ENCODE data around the gene DRD2. TPM values are rescaled to one million over a fixed set of nuclear protein-coding genes. Genes with fewer than 3 reads are reported as not detected.

Gene DRD2
- total RNA-seq, 4 donors from 2014 or later = 0.39 to 4.5 (median 1.3) TPM; not detected in 1

DNA sequence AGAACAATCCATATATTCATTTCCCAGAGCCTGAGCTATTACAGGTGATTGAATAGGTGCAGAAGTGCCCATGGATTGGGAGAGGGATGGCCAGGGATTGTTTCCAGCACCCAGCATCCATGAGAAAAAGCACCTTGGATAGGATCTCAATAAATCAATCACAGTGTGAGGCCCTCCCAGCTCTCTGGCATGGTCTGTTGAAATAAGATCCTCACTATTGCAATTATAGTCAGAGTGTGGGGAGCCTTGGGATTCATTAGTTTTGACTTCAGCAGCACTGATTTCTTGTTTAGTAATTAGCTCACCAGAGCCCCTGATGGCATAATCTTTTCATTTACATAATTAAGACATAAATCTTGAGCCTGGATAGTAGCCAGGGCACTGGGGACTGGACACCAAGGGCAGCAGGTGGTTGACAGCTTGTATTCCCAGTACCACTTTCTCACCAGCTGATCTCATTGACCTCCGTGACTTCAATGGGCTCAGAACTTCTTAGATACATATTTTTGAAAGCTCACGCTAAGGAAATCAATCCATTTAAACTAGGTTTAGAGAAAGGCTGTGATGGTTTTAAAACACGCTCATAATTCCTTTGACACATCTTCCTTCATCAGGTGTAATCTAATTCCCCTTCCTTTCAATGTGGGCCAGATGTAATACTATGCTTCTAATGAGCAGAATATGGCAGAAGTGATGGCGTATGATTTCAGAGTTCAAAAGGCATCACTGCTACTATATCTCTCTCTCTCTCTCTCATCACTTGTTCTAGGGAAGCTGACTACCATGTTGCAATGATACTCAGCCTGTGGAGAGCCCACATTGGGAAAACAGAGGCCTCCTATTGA is 22.1 kb upstream of the DRD2 start:
- Histone ChIP-seq H3K9me3 (no peaks in the 10 kb centered on the region), H3K27me3 (no peaks in the 10 kb centered on the region), H3K27ac (no peak overlapping the region), H3K4me1 (no peaks in the 10 kb centered on the region), H3K4me3 (no peak overlapping the region), H3K36me3 (no peaks in the 10 kb centered on the region)
- no peak for DNase-seq (ENCODE audit: low spot score in 2 of 2)
- no peak for TF ChIP-seq POLR2A (IDR thresholded peaks at IDR 0.05)
- TF ChIP-seq EP300 (IDR thresholded peaks at IDR 0.05) = no peak
- TF ChIP-seq, protein P1, sequence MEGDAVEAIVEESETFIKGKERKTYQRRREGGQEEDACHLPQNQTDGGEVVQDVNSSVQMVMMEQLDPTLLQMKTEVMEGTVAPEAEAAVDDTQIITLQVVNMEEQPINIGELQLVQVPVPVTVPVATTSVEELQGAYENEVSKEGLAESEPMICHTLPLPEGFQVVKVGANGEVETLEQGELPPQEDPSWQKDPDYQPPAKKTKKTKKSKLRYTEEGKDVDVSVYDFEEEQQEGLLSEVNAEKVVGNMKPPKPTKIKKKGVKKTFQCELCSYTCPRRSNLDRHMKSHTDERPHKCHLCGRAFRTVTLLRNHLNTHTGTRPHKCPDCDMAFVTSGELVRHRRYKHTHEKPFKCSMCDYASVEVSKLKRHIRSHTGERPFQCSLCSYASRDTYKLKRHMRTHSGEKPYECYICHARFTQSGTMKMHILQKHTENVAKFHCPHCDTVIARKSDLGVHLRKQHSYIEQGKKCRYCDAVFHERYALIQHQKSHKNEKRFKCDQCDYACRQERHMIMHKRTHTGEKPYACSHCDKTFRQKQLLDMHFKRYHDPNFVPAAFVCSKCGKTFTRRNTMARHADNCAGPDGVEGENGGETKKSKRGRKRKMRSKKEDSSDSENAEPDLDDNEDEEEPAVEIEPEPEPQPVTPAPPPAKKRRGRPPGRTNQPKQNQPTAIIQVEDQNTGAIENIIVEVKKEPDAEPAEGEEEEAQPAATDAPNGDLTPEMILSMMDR (IDR thresholded peaks at IDR 0.05) = no peak
- 89 to 92% methylated on average over 4 of the region's 4 CpGs for WGBS, 2 donors

DNA sequence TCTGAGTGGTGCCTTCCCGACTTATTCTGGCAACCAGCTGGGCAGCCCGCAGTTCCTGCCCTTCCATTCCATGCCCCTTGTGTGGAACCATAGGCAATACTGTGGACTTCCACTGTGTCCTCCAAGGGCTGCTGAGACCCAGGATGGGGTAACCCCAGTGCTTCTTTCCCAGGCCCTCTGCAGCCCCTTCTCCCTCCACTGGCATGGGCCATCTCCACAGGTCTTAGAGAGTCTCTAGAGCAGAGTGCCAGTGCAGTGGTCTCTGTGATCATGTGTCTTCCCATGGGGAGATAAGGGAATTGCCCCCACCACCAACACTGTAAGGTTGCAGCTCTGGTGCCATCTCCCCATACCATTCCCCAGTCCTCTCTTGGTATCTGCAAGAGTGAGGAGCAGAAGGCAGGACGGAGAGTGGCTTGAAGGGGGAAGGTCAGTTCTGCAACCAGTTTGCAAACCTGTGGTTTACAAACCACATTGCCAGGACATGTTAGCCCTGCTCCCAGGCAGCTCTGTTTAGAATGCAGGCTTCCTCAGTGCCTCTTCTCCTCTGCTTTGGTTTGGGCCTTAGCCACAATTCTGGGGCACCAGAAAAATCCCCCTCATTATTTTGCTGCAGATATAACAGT is 20.9 kb upstream of the DRD2 start:
- TF ChIP-seq EP300 (IDR thresholded peaks at IDR 0.05) = no peak
- no peak for TF ChIP-seq POLR2A (IDR thresholded peaks at IDR 0.05)
- TF ChIP-seq, protein P1 (IDR thresholded peaks at IDR 0.05) = no peak
- no peak for DNase-seq (ENCODE audit: low spot score in 2 of 2)
- no peak overlapping the region for H3K4me3 ChIP-seq
- H3K27ac ChIP-seq = no peak overlapping the region
- H3K36me3 ChIP-seq = no peaks in the 10 kb centered on the region
- no peaks in the 10 kb centered on the region for H3K27me3 ChIP-seq
- H3K9me3 ChIP-seq = no peaks in the 10 kb centered on the region
- WGBS, 2 donors = 77 to 81% methylated on average over 3 of the region's 3 CpGs
- no peaks in the 10 kb centered on the region for H3K4me1 ChIP-seq

DNA sequence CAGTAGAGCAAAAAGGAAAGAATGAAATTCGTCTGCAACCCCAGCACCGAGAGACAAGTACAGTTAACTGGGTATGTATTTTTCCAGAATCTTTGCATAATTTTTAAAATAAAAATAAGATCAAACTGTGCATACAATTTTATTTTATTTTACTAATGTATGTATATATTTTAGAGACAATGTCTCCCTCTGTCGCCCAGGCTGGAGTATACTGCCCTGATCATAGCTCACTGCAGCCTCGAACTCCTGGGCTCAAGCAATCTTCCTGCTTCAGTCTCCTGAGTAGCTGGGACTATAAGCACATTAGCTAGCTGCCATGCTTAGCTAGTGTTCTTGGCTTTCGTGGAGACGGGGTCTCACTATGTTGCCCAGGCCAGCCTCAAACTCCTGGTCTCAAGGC is 18.8 kb upstream of the DRD2 start:
- Histone ChIP-seq H3K4me1 (no peaks in the 10 kb centered on the region), H3K36me3 (no peaks in the 10 kb centered on the region), H3K9me3 (no peaks in the 10 kb centered on the region), H3K4me3 (no peak overlapping the region), H3K27me3 (no peaks in the 10 kb centered on the region), H3K27ac (no peak overlapping the region)
- WGBS, 2 donors = 71 to 80% methylated on average over 6 of the region's 6 CpGs
- DNase-seq (ENCODE audit: low spot score in 2 of 2) = no peak
- TF ChIP-seq, protein P1 (IDR thresholded peaks at IDR 0.05) = no peak

DNA sequence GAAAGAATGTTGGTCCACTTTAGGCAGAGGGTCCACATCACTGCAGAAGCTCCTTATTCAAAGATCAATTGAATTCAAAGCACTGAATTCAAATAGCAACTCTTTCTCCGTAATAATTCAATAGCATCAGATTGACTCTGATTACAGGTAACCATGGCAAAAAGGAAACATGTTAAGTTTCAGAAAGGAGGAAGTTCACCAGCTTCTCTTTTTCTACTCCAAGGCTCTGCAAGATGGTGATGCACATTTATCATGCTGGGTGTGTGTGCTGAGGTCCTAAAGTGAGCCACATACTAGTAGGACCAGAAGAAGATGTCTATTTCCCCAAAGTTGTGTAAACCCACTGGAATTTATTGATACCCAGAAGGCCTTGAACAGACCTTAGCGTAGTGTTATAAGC is 18.0 kb upstream of the DRD2 start:
- no peak for DNase-seq (ENCODE audit: low spot score in 2 of 2)
- TF ChIP-seq EP300 (IDR thresholded peaks at IDR 0.05) (no peak), POLR2A (IDR thresholded peaks at IDR 0.05) (no peak)
- TF ChIP-seq, protein P1 (IDR thresholded peaks at IDR 0.05) = no peak
- Histone ChIP-seq H3K27ac (no peak overlapping the region), H3K4me3 (no peak overlapping the region), H3K4me1 (no peaks in the 10 kb centered on the region), H3K9me3 (no peaks in the 10 kb centered on the region), H3K27me3 (no peaks in the 10 kb centered on the region), H3K36me3 (no peaks in the 10 kb centered on the region)
- WGBS, 2 donors = 86 to 88% methylated on average over 2 of the region's 2 CpGs

DNA sequence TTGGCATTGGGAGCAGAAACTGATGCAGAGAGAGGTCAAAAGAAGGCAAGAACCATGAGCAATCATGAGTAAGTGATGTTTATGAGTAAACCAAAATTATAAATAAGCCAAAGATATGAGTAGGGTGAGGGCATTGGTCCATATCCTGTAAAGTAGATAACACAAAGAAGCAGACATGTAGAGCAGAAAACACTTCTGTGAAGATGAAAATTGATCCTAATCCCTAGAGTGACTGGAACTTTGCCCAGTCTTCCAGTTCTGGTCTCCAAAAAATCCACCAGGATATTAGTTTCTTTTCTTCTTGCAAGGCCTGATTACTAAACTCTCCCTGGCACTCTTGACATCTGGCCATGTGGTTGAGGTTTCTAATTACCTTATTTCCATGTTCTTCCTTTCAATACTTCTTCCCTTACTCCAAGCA is 13.7 kb upstream of the DRD2 start:
- no peak for DNase-seq (ENCODE audit: low spot score in 2 of 2)
- Histone ChIP-seq H3K4me1 (no peaks in the 10 kb centered on the region), H3K9me3 (no peaks in the 10 kb centered on the region), H3K4me3 (no peak overlapping the region), H3K27ac (no peak overlapping the region), H3K36me3 (no peaks in the 10 kb centered on the region), H3K27me3 (no peaks in the 10 kb centered on the region)
- TF ChIP-seq, protein P1 (IDR thresholded peaks at IDR 0.05) = no peak
- TF ChIP-seq POLR2A (IDR thresholded peaks at IDR 0.05) = no peak
- no peak for TF ChIP-seq EP300 (IDR thresholded peaks at IDR 0.05)
